ENCODE measurements around the gene JOSD2. TPM values are rescaled to one million over a fixed set of nuclear protein-coding genes. Genes with fewer than 3 reads are reported as not detected.

The JOSD2 gene
- total and polyA plus RNA-seq, 2 of the 4 experiments (the other 2 are of a cell fraction), result 12.2 to 54.1 TPM

- POLR2A ChIA-PET (ENCODE audit: unreplicated experiment), result no interaction called here
- no peak overlapping the region for H3K27ac ChIP-seq (ENCODE audit: insufficient read depth, low read length)
- H3K4me3 ChIP-seq (ENCODE audit: insufficient read depth, low read depth, low read length), result no peak overlapping the region
- no peak overlapping the region for H4K91ac ChIP-seq (ENCODE audit: insufficient read depth, low read depth, low read length)
- in situ Hi-C loops (cut with MboI; ENCODE audit: low sequenced_read_pairs) (no loop called here), intact Hi-C loops (cut with micrococcal nuclease) (no loop called here), dilution Hi-C loops (cut with HindIII; ENCODE audit: low sequenced_read_pairs, unreplicated experiment) (no loop called here)
- H4K8ac ChIP-seq (ENCODE audit: low read depth in 2 of 2, low read length in 2 of 2), result no peak overlapping the region
- ATAC-seq (ENCODE audit: low read depth) (no peak), DNase-seq (no peak)
- peaks cover 3% of the 10 kb centered on the region for H3K4me1 ChIP-seq (ENCODE audit: control insufficient read depth, insufficient read depth, low read length)
- H3K79me1 ChIP-seq (ENCODE audit: low read depth in 1 of 2, low read length in 2 of 2), result peaks cover 5 to 10% of the 10 kb centered on the region in 2 experiments; a peak in 3 of 4 replicates
- no peak overlapping the region for H3K56ac ChIP-seq (ENCODE audit: extremely low read depth, insufficient read depth, low read length)
- H3K18ac ChIP-seq (ENCODE audit: low read depth, low read length), result no peak overlapping the region
- no peak overlapping the region for H2BK20ac ChIP-seq (ENCODE audit: low read depth, low read length)
- peaks cover 3% of the 10 kb centered on the region; the same call in 1 of the 2 replicates for H3K36me3 ChIP-seq (ENCODE audit: control insufficient read depth, insufficient read depth, low read length)
- no peaks in the 10 kb centered on the region for H3K9me3 ChIP-seq (ENCODE audit: control insufficient read depth, insufficient read depth, low read length)
- no peak overlapping the region for H3K4me2 ChIP-seq (ENCODE audit: low read depth, low read length)
- CTCF ChIA-PET, result no interaction called here
- H2AK9ac ChIP-seq (replicated peaks; ENCODE audit: low read depth, low read length, poor library complexity), result no peak overlapping the region
- H3K9ac ChIP-seq (ENCODE audit: low read depth, low read length), result no peak overlapping the region
- no peak overlapping the region for H4K5ac ChIP-seq (ENCODE audit: low read depth, low read length)
- H3K23ac ChIP-seq (ENCODE audit: low read depth, low read length), result no peak overlapping the region
- no peak overlapping the region for H2BK120ac ChIP-seq (ENCODE audit: low read depth, low read length)
- no peak overlapping the region for H3K4ac ChIP-seq (ENCODE audit: low read depth, low read length)
- 99% methylated on average over 5 of the region's 11 CpGs; no CpG with 5 or more reads in 1 of the 2 experiments for WGBS, 2 experiments (ENCODE audit: extremely low coverage in 2 of 2, insufficient read length in 1 of 2)
- TF ChIP-seq MXI1 (IDR thresholded peaks at IDR 0.05; ENCODE audit: borderline replicate concordance, low read depth, low read length), result no peak
- TF ChIP-seq CHD1 (IDR thresholded peaks at IDR 0.05; ENCODE audit: low read depth, low read length), result no peak
- TF ChIP-seq MAFK (IDR thresholded peaks at IDR 0.05; ENCODE audit: low read depth, low read length), result no peak
- no peak for TF ChIP-seq NFE2L2 (IDR thresholded peaks at IDR 0.05; ENCODE audit: low read depth, low read length)
- H2AFZ ChIP-seq (replicated peaks; ENCODE audit: low read length, poor library complexity), result no peak overlapping the region
- H3K14ac ChIP-seq (replicated peaks; ENCODE audit: low read depth, low read length), result no peak overlapping the region
- no peak overlapping the region for H2AK5ac ChIP-seq (ENCODE audit: low read depth, low read length)
- no peaks in the 10 kb centered on the region for H3K27me3 ChIP-seq (ENCODE audit: control insufficient read depth, insufficient read depth, low read length)
- no peaks in the 10 kb centered on the region for H4K20me1 ChIP-seq (ENCODE audit: insufficient read depth, low read length)
- BruUV-seq (replicated peaks), result no TSS peak
- no peak overlapping the region for H2BK15ac ChIP-seq (ENCODE audit: low read depth, low read length)
- H2BK5ac ChIP-seq (ENCODE audit: low read depth, low read length, poor library complexity, severe bottlenecking), result no peak overlapping the region
- no peaks in the 10 kb centered on the region; the same call in 1 of the 2 replicates for H3K9me1 ChIP-seq (ENCODE audit: insufficient read depth, low read length)
Observed at GRCh38 chr19:50509366-50509765, 1.6 kb downstream of the JOSD2 start.

Data from IMR-90 (cell line).